KOPT-K1 (cell line): Measurements from ENCODE around the gene POU2AF1.
"Not testable (repeated sequence)": the region's sequence is repeated elsewhere in the genome, so short reads cannot be mapped to it uniquely, and the experiment has no call there.

Experiments
- H3K27ac ChIP-seq: fragments of 200-600 bp; sonication (generic); 2 replicates; pipeline ENCODE4 v1.5.1; 2016; ENCODE audit warnings: antibody characterized with exemption, mild to moderate bottlenecking, low read depth, low read length; ENCODE audit not compliant: poor library complexity, severe bottlenecking
- H3K36me3 ChIP-seq: fragments of 200-600 bp; sonication (generic); 2 replicates; pipeline ENCODE4 v1.5.1; 2017; ENCODE audit warnings: antibody characterized with exemption, mild to moderate bottlenecking, low read length, moderate library complexity; ENCODE audit not compliant: insufficient read depth
- H3K9me3 ChIP-seq: fragments of 200-600 bp; sonication (generic); 2 replicates; pipeline ENCODE4 v1.5.1; 2017; ENCODE audit warnings: antibody characterized with exemption, low read length, mild to moderate bottlenecking; ENCODE audit not compliant: insufficient read depth, poor library complexity, severe bottlenecking

The POU2AF1 gene

DNA sequence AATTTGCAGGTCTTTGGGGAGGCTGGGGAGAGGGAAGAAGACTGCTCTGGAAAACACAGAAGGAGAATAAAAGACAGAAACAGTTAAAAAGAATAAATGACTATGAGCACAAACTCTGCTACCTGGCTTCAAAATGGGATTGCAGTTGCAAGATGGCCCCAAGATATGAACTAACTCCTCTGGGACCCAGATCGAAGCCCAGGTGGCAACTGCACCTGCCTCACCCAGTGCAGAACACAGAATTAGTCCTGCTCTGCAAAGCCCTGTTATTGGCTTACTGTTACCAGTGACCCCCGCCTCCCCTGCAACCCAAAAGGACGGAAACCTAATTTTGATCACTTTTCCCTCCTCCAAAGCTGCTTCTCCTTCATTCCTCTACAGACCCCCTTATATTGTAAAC, 35.9 kb upstream of the POU2AF1 start:
- no peaks in the 10 kb centered on the region for H3K9me3 ChIP-seq
- peak overlapping the region; percentile 52 for H3K27ac ChIP-seq
- H3K36me3 ChIP-seq = no peaks in the 10 kb centered on the region

DNA sequence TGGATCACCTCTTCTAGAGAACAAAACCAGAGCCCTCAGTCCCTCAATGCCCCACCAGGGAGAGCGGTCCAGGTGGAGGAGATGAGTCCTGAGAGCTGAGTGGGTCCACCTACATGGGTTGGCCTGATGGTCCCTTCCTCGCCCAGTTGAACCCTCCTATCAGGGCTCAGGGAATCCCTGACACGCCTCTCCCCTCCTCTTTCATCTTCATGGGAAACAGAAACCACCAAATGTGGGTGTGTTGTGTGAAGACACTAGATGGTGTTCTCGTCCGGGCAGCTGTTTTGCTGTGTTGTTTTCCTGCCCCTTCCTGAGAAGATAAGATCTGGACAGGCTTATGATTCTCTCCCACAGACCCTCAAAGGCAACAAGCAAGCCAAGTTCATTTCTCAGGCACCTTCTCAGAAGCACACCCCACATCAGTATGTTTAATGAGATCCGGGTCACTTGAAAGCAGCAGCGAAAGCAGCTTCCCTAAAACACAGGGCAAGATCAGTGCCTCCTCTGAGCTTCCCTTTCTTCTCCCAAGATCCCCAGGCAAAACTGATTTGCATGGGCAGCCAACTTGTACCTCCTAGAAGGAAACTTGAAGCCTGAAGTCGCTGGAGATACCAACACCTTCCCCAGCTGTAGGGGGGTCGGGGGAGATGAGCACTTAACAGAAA, 35.3 kb upstream of the POU2AF1 start:
- H3K36me3 ChIP-seq = no peaks in the 10 kb centered on the region
- peak overlapping the region; percentile 52 for H3K27ac ChIP-seq
- no peaks in the 10 kb centered on the region for H3K9me3 ChIP-seq

DNA sequence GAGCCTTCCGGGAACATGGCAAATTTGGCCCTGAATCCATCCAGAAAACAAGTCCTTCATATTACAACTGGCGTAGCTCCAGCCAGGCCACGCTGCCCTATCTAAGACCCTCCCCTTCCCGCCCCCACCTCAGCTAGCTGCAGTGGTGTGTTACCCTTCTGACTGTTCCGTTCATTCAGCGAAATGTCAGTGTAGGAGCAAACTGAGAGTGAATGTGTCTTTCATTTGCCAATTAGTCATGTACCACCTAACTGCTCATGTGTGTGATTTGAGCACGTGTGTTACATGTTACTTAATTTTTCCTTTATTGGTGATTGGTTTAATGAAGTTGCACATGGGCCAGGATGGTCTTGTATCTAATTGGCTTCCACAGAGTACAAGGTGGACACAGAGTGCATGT, 34.8 kb upstream of the POU2AF1 start:
- Histone ChIP-seq H3K27ac (no peak overlapping the region), H3K36me3 (no peaks in the 10 kb centered on the region), H3K9me3 (no peaks in the 10 kb centered on the region)

DNA sequence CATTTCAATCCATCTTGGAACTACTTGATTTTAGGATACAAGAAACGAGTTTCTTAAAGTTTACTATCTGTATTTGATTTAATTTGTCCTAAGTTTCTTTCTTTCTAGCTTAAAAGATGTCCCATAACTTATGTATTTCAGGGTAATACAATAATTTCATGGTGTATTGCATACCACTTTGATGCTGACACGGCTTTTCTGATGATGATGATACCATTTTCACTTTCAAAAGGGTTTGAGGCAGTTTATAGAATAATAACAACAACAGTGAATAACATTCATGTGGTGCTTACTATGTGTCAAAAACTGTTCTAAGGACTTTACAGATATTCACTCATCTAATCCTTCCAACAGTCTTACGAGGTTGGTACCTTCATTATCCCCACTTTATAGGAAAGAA, 33.2 kb upstream of the POU2AF1 start:
- H3K9me3 ChIP-seq = no peaks in the 10 kb centered on the region
- H3K27ac ChIP-seq = no peak overlapping the region
- H3K36me3 ChIP-seq = no peaks in the 10 kb centered on the region

DNA sequence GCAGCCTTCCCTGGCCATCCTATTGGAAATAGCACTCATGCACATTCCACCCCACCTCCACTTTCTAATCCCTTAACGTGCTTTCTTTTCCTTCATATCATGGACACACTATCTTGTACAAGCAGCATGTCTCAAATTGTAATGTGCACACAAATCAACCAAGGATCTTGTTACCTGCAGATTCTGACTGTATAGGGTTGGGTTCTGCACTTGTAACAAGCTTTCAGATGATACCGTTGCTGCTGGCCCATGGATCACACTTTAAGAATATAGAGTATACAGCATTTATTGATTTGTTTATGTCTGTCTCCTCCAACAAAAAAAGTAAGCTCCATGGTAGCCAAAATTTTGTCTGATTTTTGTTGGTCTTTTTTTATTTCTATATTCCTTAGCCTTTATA, 32.4 kb upstream of the POU2AF1 start:
- Histone ChIP-seq H3K27ac (no peak overlapping the region), H3K9me3 (no peaks in the 10 kb centered on the region), H3K36me3 (no peaks in the 10 kb centered on the region)

DNA sequence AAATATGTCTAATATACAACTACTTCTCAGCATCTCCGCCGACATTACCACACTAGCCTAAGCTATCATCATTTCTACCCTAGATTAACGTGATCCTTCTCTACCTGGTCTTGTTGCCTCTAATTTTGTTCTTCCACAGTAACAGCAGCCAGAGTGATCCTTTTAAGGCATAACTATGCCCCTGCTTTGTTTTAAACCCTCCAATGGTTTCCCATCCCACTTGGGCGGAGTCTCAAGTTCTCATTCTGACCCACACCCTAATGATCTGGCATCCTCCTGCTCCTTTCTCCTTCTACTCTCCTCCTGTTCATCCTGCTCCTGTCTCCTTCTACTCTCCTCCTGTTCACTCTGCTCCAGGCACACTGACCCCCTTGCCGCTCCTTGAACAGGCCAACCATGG, 31.9 kb upstream of the POU2AF1 start:
- Histone ChIP-seq H3K9me3 (no peaks in the 10 kb centered on the region), H3K27ac (no peak overlapping the region), H3K36me3 (no peaks in the 10 kb centered on the region)

DNA sequence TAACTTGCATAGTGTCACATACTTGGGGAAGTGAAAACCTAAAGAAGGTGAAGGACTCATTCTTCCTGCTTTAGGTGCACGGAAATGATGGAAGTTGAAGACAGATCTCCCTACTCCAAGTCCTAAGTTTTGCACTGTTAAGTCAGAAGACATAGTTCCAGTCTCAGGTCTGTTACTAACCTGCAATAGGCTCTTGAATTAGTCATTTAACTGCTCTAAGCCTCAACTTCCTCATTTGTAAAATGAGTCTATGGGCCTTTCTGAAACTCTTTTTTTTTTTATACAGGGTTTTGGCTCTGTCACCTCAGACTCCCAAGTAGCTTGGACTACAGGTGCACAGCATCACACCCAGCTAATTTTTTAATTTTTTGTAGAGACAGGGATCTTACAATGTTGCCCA, 30.8 kb upstream of the POU2AF1 start:
- Histone ChIP-seq H3K27ac (no peak overlapping the region), H3K36me3 (no peaks in the 10 kb centered on the region), H3K9me3 (no peaks in the 10 kb centered on the region)

DNA sequence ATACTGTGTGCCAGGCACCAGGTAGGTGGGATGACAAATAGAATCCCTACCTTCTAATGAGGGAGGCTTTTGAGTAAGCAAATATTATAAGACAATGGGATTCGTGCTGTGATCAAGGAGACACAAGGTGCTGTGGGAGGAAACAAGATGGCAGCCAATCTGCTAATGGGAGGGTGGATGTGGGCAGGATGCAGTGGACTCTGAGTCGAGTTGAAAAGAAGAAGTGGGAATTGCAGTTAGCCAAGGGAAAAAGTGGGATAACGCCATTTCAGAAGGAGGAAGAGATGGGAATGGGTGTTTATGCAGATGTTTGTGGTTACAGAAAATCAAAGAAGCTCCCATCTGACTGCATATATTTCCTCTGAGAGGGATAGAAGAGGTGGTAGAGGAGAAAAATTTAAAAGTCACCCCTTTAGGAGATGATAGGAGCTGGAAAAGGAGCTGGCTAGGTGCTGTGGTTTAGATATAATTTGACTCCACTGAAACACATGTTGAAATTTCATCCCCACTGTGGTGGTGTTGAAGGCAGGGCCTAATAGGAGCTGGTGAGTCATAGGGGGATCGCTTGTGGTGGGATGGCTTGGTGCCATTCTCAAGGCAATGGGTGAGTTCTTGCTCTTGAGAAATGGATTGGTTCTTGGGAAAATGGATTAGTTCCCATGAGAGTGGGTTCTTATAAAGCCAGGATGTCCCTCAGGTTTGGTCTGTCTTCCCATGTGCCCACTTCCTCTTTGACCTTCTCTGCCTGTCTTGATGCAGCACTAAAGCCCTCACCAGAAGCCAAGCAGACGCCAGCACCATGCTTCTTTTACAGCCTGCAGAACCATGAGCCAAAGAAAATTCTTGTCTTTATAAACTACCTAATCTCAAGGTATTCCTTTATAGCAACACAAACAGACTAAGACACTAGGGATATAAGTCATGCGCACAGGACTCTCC, 30.0 kb upstream of the POU2AF1 start:
- H3K27ac ChIP-seq = no peak overlapping the region

DNA sequence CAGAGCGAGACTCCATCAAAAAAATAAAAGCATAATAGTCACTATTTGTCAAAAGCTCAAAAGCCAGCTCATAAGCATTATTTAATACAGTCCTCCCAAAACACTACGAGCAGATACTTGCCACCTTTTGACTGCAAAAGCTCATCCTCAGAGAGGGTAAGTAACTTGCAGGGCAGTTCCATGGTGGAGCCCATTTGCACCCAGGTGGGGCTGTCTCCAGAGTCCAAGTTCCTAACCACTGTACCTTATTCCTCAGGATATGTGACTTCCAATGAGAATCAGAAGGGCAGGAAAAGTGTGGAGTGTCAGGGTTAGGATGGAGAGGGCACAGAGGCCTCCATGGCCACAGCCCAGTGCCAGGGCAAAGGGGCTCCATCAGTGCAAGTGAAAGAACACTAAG, 28.6 kb upstream of the POU2AF1 start:
- H3K27ac ChIP-seq = no peak overlapping the region
- no peaks in the 10 kb centered on the region for H3K36me3 ChIP-seq

More for the DNA sequence above, 30.0 kb upstream of the POU2AF1 start:
- Histone ChIP-seq H3K9me3 (peaks cover 5% of the 10 kb centered on the region), H3K36me3 (no peaks in the 10 kb centered on the region)

DNA sequence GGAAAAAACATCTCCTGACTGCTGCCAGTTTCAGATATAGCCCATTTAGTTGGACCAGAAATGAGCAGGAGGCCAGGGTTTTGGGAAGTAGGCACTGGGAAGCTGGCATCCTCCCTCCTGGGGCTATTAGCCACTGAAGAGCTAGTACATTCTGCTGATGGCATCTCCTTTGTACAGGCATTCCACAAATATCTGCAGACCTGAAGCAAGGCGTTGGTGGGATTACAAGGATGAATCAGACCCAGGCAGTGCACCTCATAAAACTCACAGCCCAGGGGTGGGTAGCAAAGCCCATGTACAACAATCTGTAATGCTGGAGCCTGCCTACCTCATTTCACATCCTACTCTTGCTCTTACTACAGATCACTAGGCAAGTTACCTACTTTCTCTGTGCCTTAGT, 27.5 kb upstream of the POU2AF1 start:
- Histone ChIP-seq H3K27ac (no peak overlapping the region), H3K9me3 (peaks cover 15% of the 10 kb centered on the region), H3K36me3 (no peaks in the 10 kb centered on the region)

More for the DNA sequence above, 28.6 kb upstream of the POU2AF1 start:
- peaks cover 15% of the 10 kb centered on the region for H3K9me3 ChIP-seq

DNA sequence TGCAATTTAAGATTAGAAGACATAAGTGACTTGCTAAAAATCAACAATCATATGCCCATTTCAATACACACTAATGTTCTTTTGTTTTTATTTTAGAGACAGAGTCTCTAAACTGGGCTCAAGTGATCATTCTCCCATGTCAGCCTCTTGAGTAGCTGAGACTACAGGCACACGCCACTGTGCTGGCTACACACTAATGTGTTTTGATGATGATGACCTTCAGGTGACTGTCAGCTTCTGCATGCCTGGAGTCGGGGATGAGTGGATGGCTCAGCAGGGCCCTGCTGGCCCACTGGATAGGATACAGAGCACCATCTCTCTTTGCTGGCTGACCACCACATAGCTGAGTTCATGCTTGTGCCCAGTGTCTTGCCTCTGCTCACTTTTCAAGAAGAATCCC, 27.0 kb upstream of the POU2AF1 start:
- Histone ChIP-seq H3K27ac (no peak overlapping the region), H3K36me3 (no peaks in the 10 kb centered on the region), H3K9me3 (peaks cover 15% of the 10 kb centered on the region)

DNA sequence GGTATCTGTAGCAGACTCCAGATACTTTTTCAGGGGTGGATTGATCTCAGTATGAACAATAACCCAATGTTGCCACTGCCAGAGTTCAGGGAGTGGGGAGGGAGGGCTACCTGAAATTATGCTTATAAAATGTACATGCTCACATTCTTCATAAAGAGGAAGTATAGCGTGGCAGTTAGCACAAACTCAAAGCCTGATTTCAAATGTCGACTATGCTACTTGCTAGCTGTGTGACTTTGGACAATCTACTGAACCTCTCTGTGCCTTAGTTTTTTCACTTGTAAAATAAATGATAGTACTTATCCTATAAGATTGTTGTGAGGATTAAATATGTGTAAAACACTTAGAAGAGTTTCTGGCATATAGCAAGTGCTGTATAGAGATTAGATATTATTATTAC, 26.5 kb upstream of the POU2AF1 start:
- H3K36me3 ChIP-seq = no peaks in the 10 kb centered on the region
- peaks cover 15% of the 10 kb centered on the region for H3K9me3 ChIP-seq
- no peak overlapping the region for H3K27ac ChIP-seq

DNA sequence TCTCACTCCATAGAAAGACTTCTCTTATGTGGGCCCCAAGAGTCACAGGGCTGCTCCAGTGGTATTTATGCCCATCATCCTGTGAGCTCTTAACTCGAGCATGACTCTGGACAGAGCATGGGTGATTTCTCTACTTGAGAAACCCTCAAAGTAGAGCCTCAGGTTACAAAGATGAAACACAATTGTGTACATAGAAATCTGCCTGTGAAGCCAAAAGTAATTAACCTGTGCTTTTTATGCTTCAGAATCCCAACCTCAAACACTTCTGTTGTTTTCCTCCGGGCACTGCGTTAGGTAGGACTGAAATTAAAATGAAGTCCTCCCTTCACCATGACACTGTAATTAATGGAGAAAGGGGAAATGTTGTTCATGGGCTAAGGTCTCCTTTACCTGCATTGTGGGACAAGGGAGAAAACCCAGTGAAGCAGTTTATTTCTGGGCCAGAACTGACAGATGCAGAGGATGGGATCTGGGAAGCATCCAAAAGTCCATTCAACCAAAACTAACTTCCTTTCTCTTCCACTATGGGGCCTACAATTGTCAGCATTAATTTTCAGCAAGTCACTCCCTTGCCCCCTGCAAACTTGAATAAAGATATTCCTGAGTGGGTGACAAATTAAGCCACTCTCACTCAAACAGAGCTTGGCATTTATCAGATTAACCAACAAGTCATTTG, 24.1 kb upstream of the POU2AF1 start:
- Histone ChIP-seq H3K27ac (no peak overlapping the region), H3K36me3 (no peaks in the 10 kb centered on the region), H3K9me3 (peaks cover 15% of the 10 kb centered on the region)

DNA sequence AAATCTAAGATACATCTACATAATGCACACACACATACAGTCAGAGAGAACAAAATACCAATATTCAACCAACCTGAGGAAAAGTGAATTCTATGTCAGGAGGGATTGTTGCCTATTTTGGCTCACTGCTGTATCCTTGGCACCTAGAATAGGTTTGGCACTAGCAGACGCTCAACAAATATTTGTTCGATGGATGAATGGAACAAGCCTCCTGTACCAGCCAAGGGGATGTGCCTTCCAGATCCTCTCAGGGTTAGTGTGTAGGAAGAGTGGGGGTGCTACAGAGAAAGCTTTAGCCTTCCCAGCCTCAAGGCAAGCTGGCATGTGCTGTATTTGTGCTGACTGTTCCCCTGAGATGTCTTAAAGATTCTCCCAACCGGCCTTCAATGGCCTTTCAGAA, 23.3 kb upstream of the POU2AF1 start:
- Histone ChIP-seq H3K9me3 (peaks cover 15% of the 10 kb centered on the region), H3K27ac (no peak overlapping the region), H3K36me3 (no peaks in the 10 kb centered on the region)

DNA sequence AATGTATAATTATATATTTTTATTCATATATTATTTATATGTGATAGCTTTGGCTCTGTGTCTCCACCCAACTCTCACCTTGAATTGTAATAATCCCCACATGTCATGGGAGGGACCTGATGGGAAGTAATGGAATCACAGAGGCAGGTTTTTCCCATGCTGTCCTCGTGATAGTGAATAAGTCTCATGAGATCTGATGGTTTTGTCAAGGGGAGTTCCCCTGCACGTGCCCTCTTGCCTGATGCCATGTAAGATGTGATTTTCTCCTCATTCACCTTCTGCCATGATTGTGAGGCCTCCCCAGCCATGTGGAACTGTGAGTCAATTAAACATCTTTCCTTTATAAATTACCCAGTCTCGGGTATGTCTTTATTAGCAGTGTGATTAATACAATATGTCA, 22.9 kb upstream of the POU2AF1 start:
- H3K36me3 ChIP-seq, H3K27ac ChIP-seq: not testable (repeated sequence)
- peaks cover 15% of the 10 kb centered on the region for H3K9me3 ChIP-seq
